Ishikawa (cell line): Measurements from ENCODE around the gene TSFM.

Experiments
- CEBPB ChIP-seq: IDR thresholded peaks from 2 replicates; pipeline ENCODE4 v1.6.1; 2012
- EGR1 ChIP-seq: IDR thresholded peaks from 2 replicates; pipeline ENCODE4 v1.6.1; 2012
- EP300 ChIP-seq: IDR thresholded peaks from 2 replicates; pipeline ENCODE4 v1.6.1; 2012; ENCODE audit warnings: borderline replicate concordance
- MAX ChIP-seq: IDR thresholded peaks from 2 replicates; pipeline ENCODE4 v1.6.1; 2012
- REST ChIP-seq: IDR thresholded peaks from 2 replicates; pipeline ENCODE4 v1.6.1; 2012; ENCODE audit warnings: low read depth, mild to moderate bottlenecking
- TAF1 ChIP-seq: IDR thresholded peaks from 2 replicates; pipeline ENCODE4 v1.6.1; 2012; ENCODE audit warnings: low read depth, mild to moderate bottlenecking
- USF1 ChIP-seq: IDR thresholded peaks from 2 replicates; pipeline ENCODE4 v1.6.1; 2012
- YY1 ChIP-seq: IDR thresholded peaks from 2 replicates; pipeline ENCODE4 v1.6.1; 2012; ENCODE audit warnings: low read depth
- ZBTB7A ChIP-seq: IDR thresholded peaks from 2 replicates; pipeline ENCODE4 v1.6.1; 2012; ENCODE audit warnings: low read depth

GRCh38 chr12:57829025-57829777 lies 46.6 kb downstream of the TSFM start:
- TF ChIP-seq YY1, result no peak
- TF ChIP-seq CEBPB, result no peak
- TF ChIP-seq USF1, result no peak
- TF ChIP-seq MAX, result no peak
- TF ChIP-seq EGR1, result no peak
- TF ChIP-seq ZBTB7A, result no peak
- TF ChIP-seq EP300, result no peak
- no peak for TF ChIP-seq TAF1
- TF ChIP-seq REST, result no peak
